IMR-90 (cell line): ENCODE measurements around the gene TECPR2.

Source experiments
- CTCF ChIP-seq: conservative IDR thresholded peaks from 2 replicates; pipeline ENCODE4 v1.5.1; 2012; ENCODE audit warnings: mild to moderate bottlenecking, low read depth, low read length, improper control_type of control experiment
- MAZ ChIP-seq: IDR thresholded peaks from 2 replicates; pipeline ENCODE4 v1.6.1; 2012; ENCODE audit warnings: low read depth, mild to moderate bottlenecking, low read length, improper control_type of control experiment, moderate library complexity, borderline replicate concordance
- POLR2A ChIP-seq: IDR thresholded peaks from 2 replicates; pipeline ENCODE4 v1.6.1; 2012; ENCODE audit warnings: mild to moderate bottlenecking, low read depth, low read length

- no peak for TF ChIP-seq POLR2A
- TF ChIP-seq MAZ = no peak
- TF ChIP-seq CTCF = no peak
These were observed 169.5 kb downstream of the TECPR2 start for GRCh38 chr14:102532204-102532658.
